Suppressor macrophage treated with lipopolysaccharide for 4 hours (primary cell): ENCODE results near the gene DDAH2.

Experiments used
- DNase-seq: peaks from one replicate; pipeline ENCODE4 v3.0.0-alpha.2; 2020

Gene DDAH2

GRCh38 chr6:31760790-31761189 is 31.7 kb upstream of the DDAH2 start:
- no peak for DNase-seq

GRCh38 chr6:31758281-31758680 is 29.2 kb upstream of the DDAH2 start:
- no peak for DNase-seq

DNA sequence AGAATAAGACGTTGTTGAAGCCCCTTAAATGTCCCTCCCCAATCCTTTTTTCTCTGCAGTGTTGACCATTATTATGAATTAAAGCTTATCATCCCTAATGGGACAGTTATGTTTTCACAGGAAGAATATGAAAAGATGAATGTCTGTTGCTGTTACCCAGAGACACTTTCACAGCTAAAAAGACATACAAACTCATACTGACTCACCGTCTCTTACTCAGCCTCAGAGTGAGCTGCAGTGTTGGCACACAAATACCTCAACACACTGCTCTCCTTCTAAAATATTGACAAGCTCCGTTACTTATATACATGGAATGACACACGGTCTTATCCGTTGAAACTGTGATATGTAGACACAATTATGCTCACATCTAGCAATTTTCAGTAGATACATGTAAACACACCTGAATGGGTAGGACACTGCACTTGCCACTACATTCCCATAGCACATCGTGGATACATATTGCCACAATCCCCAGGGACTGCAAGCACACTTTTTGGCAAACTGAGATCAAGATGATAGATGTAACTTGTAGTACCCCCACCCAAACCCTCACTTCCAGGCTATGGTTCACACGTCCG is 23.7 kb upstream of the DDAH2 start:
- DNase-seq, result no peak

DNA sequence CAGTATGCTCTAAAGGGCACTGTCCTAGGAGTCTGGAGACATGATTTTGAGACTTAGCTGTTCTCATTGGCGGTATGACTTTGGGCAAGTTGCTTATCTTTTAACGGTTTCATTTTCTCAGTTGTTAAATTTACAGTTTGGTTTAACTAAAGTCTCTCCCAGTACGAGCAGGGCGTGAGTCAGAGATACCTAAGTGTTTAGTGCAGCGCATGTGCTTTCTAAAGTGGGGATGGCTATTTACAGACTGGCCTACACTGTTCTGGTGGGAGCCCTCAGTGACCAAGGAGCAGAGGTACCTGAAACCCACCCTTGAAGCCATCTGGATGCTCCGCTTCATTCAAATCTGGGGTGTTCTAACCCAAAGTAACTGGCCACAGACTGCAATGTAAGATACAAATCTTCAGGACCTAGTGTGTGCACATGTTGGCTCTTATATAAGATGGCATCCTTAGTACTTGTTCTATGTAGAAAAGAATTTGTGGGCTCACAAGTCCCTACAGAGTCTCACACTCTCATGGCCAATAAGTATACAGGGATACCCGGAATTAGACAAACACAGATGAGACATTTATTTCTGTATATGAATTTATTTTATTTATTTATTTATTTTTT is 21.4 kb upstream of the DDAH2 start:
- no peak for DNase-seq

GRCh38 chr6:31749301-31750036 is 20.4 kb upstream of the DDAH2 start:
- no peak for DNase-seq

DNA sequence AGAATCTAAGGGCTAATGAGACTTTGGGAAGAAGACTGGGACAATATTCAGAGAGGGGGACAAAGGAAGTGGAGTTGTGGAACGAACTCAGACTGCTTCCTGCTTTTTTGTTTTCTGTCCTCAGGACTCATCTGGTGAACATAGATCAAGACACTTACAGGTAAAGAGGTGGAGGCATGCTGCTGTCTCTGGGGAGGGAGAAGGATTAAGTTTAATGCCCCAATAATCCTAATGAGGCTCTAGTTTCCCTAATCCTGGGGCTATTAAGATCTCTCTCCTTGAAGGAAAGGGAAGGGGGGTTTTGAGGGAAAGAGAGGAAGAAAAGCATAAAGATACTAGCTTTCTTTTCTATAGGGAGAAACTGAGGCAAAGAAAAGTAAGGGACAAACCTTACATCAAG is 15.3 kb upstream of the DDAH2 start:
- DNase-seq, result no peak

DNA sequence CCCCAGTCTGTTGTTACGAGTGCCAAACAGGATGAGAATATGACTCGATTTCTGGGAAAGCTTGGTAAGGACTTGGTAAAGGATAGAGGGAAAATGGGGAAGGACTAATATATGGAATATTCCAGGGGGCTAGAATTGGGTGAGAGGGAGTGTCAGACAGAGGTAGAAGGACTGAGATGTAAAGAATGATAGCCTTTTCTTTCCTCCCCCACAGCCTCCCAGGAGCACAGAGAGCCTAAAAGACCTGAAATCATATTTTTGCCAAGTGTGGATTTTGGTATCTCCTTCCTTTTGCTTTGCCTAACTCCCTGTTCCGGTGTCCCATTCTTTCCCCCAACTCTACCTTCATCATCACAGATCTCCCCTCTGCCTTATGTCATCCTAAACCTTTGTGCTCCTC is 13.8 kb upstream of the DDAH2 start:
- DNase-seq, result no peak

GRCh38 chr6:31741815-31742214 is 12.7 kb upstream of the DDAH2 start:
- DNase-seq, result no peak

DNA sequence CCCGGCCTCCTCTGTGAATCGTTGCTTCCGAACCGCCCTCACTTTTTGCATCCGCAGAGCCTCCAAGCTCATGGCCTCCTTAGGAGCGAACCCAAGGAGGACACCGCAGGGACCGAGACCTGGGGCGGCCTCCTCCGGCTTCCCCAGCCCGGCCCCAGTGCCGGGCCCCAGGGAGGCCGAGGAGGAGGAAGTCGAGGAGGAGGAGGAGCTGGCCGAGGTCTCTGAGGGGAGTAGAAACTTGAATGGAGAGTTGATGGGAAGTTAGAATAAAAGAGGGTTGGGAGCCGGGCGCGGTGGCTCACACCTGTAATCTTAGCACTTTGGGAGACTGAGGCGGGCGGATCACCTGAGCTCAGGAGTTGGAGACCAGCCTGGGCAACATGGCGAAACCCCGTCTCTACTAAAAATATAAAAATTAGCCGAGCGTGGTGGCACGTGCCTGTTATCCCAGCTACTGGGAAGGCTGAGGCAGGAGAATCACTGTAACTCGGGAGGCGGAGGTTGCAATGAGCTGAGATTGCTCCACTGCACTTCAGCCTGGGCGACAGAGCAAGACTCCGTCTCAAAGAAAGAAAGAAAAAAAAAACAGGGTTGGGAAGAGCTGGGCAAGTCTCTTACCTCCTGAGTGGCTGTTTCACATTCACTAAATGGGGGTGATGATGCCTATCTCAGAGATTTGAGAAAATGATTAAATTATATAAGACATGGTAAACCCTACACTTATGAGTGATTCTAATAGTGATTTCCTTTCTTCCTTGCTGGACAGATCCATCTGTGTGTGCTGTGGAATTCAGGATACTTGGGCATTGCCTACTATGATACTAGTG is 11.5 kb upstream of the DDAH2 start:
- peak; percentile 71 for DNase-seq

GRCh38 chr6:31739639-31740396 is 10.7 kb upstream of the DDAH2 start, which contains the start of gene MSH5:
MSH5 (plus strand) TSS chr6:31740005; CDS start chr6:31740467, 462 bp downstream.
- peak; percentile 99 for DNase-seq

- peak; percentile 93 for DNase-seq
Observed at GRCh38 chr6:31737991-31738979, 9.2 kb upstream of the DDAH2 start.

DNA sequence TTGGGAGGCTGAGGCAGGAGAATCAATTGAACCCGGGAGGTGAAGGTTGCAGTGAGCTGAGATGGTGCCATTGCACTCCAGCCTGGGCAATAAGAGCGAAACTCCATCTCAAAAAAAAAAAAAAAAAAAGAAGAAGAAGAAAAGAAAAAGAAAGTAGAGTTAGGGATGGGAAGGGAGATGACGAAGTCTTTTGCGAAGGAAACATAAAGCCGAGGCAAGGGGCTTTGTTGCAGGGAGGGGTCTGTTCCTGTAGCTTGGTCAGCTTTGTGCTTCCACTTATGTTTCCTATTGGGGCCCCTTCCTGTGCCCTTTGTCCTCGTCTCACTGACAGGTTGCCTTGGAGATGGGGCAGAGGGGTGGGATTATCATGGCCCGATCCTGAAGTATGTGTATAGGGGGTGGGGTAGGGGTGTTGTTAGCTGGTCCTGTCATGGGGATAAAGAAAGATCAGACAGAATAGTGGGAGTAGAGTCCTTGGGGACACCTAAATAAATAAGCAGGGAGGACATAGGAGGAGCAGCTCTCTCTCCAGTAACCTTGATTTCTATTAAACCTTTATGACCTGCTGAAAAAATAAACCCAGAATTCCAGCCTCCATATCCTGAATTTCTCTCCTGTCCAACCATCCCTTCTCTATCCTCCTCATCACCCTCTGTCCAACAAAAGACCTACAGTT is 8.4 kb upstream of the DDAH2 start:
- peak; percentile 85 for DNase-seq

DNA sequence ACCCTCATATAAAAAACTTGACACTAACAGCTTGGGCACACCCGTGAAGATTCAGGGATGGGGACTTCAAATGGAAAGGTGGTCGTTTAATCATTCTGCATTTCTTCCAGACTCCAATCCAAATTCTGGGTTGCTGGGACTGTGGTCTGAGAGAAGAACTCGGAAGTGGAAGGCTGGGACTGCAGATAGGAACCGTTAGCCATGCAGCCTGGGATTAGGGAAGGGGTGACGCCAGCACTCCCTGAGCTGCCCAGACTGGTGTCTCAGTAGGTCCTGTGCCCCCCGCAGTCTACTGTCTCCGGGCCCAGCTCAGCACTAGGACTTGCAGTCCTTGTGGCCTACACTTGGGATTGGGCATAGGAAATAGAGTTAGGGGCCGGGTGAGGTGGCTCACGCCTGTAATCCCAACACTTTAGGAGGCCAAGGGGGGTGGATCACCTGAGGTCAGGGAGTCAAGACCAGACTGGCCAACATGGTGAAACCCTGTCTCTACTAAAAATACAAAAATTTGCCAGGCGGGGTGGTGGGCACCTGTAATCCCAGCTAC is 7.7 kb upstream of the DDAH2 start:
- peak; percentile 47 for DNase-seq

GRCh38 chr6:31736021-31736767 is 7.1 kb upstream of the DDAH2 start, which contains the start of gene CLIC1:
CLIC1 (minus strand) TSS chr6:31736530; CDS start chr6:31736300, 230 bp downstream.
- DNase-seq, result peak; percentile 94

- peak; percentile 84 for DNase-seq
Observed at GRCh38 chr6:31734821-31735406, 5.8 kb upstream of the DDAH2 start.

DNA sequence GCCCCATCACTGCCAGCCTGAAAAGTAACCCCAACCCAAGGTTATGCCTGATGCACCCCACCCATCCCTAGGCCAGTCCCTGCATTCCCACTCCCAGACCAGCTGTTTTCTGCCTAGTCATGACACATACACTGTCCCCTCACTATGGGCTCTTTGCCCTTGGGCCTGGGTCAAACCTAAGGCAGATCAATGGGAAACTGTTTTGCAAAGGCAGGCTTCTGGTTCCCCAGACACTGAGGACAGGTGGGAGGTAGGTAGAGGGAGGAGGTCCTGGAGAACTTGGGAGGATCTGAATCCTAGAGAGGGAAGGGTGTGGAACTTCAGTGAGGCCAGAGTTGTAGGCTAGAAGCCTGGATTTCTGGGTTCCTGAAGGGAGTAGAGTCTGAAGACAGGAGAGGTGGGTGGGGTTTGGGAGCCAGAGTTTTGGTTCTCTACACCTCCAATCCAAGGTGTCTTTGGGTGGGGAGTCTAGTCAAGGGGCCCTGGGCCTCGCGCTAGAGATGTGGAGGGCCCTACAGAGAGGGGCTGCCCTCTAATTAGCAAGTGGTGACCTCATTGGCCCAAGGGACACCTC is 5.2 kb upstream of the DDAH2 start:
- DNase-seq, result no peak

GRCh38 chr6:31733734-31734133 is 4.6 kb upstream of the DDAH2 start:
- no peak for DNase-seq

DNA sequence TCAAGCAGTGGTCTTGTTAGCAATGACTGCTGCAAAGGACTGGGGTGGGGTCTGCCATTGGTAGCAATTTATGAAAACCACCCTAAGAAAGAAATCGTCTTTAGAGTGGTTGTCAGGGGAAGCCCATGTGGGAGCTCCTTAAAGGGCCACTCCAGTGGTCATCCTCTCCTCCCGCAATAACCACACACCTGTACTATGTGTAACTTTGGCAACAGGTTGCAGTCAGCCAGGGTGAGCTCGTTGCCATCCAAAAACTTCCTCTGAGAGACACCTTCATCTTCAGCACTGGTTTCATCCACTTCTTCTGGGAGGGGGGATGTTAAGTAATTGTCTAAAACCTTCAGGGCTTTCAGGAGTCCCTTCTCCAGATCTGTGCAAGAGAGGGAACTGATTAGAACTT is 2.9 kb upstream of the DDAH2 start:
- no peak for DNase-seq

DNA sequence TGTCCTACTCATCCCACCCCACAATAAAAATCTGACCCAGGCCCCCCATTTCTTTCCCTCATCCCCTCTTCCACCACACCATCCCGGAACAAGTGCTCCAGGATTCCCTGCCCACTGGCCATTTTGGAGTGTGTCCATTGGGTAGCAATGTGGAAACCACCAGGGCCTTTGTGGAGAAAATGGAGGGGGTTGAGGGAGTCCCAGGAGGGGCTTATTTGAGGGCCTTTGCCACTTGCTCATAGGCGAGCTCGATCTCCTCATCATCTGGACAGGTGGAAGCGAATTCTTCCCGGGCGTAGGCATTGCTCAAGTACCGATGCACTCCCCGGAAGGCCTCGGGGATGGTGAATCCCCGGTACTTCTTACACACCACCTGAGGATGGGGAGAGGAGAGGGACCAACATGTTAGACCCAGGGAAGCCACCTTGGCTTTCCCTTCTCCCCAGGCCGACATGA is 1.6 kb upstream of the DDAH2 start:
- DNase-seq, result no peak
